Endometrial microvascular endothelial cells (primary cell): ENCODE data around the gene STAT4. TPM values are rescaled to one million over a fixed set of nuclear protein-coding genes. Genes with fewer than 3 reads are reported as not detected.

Source experiments
- in situ Hi-C: cut with HindIII; loops from 2 replicates; pipeline ENCODE4 v1.10.0; 2017; ENCODE audit warnings: low sequenced_read_pairs, low pct_unique_long_range_greater_than_20kb; ENCODE audit errors: inconsistent ontology term
- total RNA-seq: library from RNA; depleted of rRNA; stranded (reverse); fragments of >200 nt; gene quantifications from one replicate; pipeline ENCODE4 v1.2.3, GENCODE V29; 2015; ENCODE audit errors: inconsistent ontology term

The STAT4 gene
- total RNA-seq, 1 donor from 2014 or later, result not detected

DNA sequence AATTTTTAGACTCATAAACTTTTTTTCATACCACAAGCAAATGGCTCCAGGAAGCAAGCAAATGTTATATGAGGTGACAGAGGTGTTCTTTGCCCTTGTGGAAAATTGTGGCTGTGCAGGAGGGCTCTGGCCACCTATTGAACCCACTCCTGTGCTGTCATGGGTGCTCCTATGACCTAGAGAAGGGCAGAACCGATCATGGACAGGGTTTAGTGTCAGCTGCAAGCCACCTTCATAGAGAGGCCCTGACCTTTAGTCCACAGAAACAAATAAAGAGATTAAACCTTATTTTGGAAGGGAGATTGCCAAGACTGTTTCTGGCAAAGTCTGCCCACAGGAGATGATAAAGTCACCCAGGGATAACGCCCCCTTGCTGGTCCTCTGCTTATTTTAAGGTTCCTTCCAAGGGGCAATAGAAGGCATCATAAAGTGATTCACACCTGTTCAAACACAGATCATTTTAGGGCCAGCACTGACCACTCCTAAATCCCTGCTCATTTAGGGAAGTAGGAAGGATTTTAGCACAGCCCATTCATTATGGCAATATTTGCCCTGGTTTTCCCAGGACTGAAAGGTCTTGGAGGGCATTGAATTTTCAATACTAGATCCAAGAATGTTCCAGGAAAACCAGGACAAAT is 26.1 kb upstream of the STAT4 start:
- in situ Hi-C loops, result no loop called here

DNA sequence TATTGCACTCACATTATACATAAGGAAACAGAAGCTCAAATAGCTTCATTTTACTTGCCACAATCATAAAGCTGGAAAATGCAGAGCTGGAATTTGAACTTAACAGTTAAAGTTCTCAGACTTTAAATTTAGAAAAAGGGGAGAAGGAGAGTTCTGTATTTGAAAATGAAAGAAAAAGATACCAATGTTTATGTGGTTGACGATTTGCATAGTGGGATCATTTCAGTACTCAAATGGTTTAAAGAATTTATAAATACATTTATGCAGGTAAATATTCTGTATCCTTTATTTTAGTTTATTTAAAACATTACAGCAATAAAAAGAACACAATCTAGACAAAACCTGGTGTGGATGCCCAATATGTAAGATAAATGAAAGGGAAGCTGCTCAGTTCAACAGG is 25.5 kb upstream of the STAT4 start:
- in situ Hi-C loops, result no loop called here

DNA sequence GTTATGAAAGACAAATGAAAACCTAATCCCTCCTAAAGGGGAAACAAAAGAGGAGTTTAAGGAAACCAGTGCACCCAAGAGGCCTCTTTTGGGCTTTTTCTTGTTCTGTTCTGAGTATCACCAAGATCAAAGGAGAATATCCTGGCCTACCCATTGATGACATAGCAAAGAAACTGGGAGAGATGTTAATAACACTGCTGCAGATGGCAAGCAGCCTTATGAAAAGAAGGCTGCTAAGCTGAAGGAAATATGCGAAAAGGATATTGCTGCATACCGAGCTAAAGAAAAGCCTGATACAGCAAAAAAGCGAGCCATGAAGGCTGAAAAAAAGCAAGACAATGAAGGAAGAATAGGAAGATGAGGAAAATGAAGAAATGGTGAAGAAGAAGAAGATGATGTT is 23.6 kb upstream of the STAT4 start:
- in situ Hi-C loops, result no loop called here

- in situ Hi-C loops, result no loop called here
Measured at GRCh38 chr2:191173206-191173605, 22.4 kb upstream of the STAT4 start.

DNA sequence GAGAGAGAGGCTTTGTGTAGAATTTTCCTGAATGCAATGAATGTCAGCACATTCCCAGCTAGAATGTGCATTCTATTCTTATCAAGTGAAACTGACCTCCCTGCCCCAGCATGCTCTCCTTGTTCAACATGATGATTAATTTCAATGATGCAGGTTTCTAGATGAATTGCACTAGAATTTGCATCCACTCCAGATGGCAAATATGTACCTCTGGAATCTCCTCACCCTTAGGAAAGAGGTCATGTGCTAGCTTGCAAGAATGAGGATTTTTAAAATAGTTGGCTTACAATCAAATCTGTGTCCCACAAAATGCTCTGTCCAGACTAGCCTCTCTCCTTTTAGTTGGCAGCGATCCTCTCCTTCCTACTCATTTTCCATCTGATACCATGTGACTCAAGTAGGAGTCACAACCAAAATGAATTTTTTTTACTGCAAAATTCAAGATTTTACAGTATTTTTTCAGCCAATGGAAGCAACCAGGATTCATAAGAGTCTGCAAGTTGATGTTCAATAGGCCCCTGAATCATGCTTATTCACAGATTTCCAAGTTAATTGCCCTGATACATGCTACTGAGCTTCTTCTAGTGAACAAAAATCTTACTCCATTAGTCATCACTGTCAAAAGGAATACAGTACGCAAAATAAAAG is 21.0 kb upstream of the STAT4 start:
- in situ Hi-C loops, result no loop called here

DNA sequence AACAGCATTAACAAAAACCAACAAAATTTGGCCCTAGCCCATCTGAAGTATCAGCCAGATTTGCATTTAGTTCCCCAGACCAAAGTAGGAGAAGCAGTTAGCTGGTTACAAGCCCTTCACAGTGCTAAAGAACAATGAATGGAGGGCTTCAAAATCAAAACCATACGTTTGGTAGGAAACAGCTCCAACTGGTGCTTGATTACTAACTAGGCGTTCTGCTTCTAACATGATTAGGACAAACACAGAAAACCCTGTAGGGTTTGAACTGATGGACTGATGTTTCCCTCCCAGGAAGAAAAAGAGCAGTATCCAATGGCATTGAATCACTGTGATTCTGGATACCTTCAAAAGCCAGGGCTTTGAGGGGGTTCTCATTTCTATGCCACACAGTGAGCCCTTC is 20.5 kb upstream of the STAT4 start:
- in situ Hi-C loops, result no loop called here

DNA sequence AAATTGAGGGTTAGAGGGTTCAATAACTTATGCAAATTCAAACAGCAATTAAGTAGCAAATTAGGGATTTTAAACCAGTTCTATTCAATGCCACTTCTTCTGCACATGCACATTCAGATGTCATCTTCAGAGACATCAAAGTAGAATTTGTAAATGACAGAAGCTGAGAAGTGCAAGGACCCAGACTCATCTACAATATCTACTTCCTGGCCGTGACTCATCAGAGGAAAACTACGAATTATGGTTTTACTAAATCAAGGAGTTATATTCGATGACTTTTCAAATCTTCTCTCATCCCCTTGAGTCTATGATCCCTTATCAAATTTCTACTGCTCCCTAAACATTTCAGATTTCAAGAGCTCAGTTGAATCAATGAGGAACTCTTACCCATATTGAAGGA is 20.0 kb upstream of the STAT4 start:
- in situ Hi-C loops, result no loop called here

- in situ Hi-C loops, result no loop called here
Measured at GRCh38 chr2:191170301-191170636, 19.5 kb upstream of the STAT4 start.

- in situ Hi-C loops, result no loop called here
Measured at GRCh38 chr2:191169456-191170300, 18.9 kb upstream of the STAT4 start.

GRCh38 chr2:191167766-191168165 is 17.0 kb upstream of the STAT4 start:
- in situ Hi-C loops, result no loop called here

- in situ Hi-C loops, result no loop called here
Measured at GRCh38 chr2:191166756-191167445, 16.1 kb upstream of the STAT4 start.

GRCh38 chr2:191166111-191166755 is 15.4 kb upstream of the STAT4 start:
- in situ Hi-C loops, result no loop called here

- in situ Hi-C loops, result no loop called here
Measured at GRCh38 chr2:191165176-191165643, 14.4 kb upstream of the STAT4 start.

DNA sequence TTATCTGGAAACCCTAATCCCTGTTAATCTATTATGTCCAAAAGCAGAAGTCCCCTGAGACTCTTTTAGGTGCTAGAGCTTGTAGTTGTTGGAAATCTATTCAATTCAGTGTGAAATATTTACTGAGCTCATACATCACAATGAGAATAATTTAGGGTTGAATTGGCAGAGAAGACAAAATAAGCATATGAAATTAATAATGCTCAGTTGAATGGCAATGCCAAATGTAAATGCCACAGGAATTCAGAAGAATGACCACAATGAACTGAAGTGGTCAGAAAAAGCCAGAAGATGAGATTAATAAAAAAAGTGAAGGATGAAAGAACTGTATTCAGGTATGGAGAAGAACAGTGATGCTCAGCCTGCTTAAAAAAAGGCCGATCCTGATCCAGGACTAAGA is 8.0 kb upstream of the STAT4 start:
- in situ Hi-C loops, result no loop called here

- in situ Hi-C loops, result no loop called here
Measured at GRCh38 chr2:191158193-191158592, 7.4 kb upstream of the STAT4 start.

DNA sequence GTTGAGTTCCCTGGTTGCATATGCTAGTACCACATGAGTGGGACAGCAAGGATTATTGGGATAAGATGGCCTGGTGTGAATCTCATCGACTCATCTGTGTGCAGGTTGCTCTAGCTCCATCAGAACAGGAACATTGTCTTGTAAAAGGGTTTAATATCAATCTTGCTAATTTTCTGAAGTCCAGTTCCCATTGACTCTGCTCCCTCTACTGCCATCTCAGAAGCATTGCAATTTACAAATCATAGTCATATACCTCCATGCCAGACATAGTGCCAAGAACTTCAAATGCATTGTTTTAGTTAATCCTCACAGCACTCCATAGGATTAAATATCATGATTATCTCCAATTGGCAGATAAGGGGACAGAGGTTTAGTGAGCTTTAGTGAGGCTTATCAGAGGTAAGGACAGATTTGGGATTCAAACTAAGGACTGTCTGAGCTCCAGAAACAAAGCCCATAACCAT is 4.8 kb upstream of the STAT4 start:
- in situ Hi-C loops, result no loop called here

GRCh38 chr2:191153716-191154115 is 2.9 kb upstream of the STAT4 start:
- in situ Hi-C loops, result no loop called here

DNA sequence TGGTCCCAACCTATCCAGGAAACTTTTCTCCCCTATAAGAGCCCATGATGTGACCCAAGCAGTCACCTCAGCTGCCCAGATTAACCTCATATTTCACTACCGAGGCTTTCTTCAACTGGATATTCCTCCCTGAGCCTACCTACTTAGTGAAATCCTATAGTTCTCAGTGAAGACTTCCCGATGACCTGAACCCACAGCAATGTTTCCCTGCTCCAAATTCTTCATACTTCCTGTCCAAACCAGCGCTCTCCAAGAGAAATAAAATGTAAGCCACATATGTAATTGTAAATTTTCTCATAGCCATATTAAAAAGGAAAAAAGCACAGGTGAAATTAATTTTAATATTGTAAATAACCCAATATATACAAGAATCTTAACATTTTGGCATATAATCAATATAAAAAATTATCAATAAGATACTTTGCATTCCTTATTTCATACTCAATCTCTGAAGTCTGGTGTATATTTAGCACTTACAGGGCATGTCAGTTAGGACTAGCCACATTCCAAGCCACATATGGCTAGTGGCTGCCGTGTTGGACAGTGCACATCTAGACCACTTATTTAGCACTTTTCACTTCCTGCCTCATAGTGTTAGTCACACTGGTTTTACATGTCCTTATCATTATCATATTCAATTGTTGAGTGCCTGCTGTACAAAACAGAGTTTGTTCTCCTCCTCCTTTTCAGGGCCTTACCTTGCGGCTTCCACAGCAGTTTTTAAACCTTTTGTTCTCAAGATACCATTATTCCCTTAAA is 1.9 kb upstream of the STAT4 start:
- in situ Hi-C loops, result no loop called here
